ENCODE data around the gene MRE11.
A peak's percentile ranks its signal among the peaks of the same experiment; 100 is the strongest.

MRE11 gene

DNA sequence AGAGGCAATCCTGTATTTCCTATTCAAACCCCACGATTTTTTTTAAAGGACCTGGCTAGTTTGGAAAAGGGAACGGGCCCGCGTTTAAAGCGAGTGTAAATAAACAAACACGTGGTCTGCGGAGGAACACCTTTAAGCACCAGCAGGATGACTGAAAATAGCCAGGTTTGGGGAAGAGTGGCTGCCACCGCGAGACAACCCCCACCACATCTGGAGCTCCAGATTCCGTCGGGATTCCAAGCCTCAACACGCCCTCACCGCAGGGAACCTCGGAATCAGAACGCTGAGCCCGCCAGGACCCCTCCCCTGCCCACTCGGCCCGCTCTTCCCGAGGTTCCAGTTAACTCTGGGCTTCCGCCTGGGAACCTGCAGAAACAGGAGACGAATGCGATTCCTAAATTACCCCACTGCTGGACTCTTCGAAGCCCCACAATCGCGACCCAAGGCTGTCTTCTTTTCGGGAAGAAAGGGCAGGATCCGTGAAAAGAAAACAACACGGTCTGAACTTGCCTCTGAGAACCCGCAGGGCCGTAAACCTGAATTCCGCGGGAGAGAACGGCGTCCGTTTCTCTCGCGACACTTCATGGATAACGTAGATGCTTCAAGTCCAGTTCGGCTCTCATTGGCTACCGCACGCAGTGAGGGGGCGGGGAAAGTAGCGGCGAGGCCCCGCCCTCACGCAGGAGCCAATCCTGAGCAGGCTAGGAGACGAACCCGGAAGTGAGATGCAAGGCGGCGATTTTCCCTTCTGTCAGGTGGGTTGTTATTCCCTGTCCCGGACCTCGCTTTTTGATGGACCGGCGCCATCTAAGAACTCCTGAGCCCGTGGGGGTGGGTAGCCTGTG lies at the start of gene MRE11, which contains the start of gene ANKRD49 (continued):
- TF ChIP-seq, protein P1, sequence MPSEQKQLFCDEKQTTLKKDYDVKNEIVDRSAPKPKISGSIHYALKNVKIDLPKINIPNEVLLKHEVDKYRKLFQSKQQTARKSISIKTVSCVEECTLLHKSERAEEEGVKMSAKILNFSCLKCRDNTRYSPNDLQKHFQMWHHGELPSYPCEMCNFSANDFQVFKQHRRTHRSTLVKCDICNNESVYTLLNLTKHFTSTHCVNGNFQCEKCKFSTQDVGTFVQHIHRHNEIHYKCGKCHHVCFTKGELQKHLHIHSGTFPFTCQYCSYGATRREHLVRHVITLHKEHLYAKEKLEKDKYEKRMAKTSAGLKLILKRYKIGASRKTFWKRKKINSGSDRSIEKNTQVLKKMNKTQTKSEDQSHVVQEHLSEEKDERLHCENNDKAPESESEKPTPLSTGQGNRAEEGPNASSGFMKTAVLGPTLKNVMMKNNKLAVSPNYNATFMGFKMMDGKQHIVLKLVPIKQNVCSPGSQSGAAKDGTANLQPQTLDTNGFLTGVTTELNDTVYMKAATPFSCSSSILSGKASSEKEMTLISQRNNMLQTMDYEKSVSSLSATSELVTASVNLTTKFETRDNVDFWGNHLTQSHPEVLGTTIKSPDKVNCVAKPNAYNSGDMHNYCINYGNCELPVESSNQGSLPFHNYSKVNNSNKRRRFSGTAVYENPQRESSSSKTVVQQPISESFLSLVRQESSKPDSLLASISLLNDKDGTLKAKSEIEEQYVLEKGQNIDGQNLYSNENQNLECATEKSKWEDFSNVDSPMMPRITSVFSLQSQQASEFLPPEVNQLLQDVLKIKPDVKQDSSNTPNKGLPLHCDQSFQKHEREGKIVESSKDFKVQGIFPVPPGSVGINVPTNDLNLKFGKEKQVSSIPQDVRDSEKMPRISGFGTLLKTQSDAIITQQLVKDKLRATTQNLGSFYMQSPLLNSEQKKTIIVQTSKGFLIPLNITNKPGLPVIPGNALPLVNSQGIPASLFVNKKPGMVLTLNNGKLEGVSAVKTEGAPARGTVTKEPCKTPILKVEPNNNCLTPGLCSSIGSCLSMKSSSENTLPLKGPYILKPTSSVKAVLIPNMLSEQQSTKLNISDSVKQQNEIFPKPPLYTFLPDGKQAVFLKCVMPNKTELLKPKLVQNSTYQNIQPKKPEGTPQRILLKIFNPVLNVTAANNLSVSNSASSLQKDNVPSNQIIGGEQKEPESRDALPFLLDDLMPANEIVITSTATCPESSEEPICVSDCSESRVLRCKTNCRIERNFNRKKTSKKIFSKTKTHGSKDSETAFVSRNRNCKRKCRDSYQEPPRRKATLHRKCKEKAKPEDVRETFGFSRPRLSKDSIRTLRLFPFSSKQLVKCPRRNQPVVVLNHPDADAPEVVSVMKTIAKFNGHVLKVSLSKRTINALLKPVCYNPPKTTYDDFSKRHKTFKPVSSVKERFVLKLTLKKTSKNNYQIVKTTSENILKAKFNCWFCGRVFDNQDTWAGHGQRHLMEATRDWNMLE (tag by site-specific recombination; conservative IDR thresholded peaks at IDR 0.05; ENCODE audit: low read depth) = peak; percentile 52

DNA sequence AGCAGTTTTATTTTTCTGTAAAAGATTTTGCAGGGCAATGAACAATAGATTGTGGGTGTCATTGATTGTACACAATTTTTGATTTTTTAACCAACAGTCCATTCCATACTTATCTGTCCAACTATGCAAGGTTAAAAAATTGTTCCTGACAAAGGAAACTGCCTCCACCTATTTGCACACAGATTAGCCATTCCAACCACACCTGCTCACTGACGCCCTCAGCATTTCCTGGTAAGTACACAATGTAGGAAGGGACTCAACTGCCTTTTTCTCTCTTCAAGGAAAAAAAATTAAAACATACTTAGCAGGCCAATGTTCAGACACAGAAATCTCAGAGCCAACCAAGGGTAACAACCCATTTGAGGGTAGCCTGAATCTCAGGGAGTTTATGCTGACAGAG lies 45.8 kb upstream of the MRE11 start:
- H3K4me1 ChIP-seq (ENCODE audit: control insufficient read depth, insufficient read depth, low read length) = no peaks in the 10 kb centered on the region
- ChIA-PET POLR2A (no interaction called here), CTCF (interaction anchor here (1.1 kb wide), 2 partner anchors 13 to 18 kb away, joined by 4 to 5 read pairs; no protein-coding TSS in a partner anchor)
- no peak overlapping the region for H3K27ac ChIP-seq (ENCODE audit: extremely low read depth, low read depth, low read length)
- H3K9me3 ChIP-seq (ENCODE audit: control insufficient read depth, insufficient read depth, low read depth, low read length) = no peaks in the 10 kb centered on the region
- H3K36me3 ChIP-seq (ENCODE audit: control insufficient read depth in 2 of 2, insufficient read depth in 1 of 2, low read length in 2 of 2) = no peaks in the 10 kb centered on the region
- H3K4me3 ChIP-seq (ENCODE audit: low read depth, low read length) = no peak overlapping the region
- TF ChIP-seq ZNF223 (tag by site-specific recombination; IDR thresholded peaks at IDR 0.05) = no peak
- no peak for TF ChIP-seq KLF9 (tag by site-specific recombination; IDR thresholded peaks at IDR 0.05; ENCODE audit: low read depth)
- no peak for TF ChIP-seq ZNF558 (tag by site-specific recombination; IDR thresholded peaks at IDR 0.05)
- no peak for TF ChIP-seq ZBTB7A (tag by site-specific recombination; IDR thresholded peaks at IDR 0.05; ENCODE audit: low read depth)
- TF ChIP-seq ZNF600 (tag by site-specific recombination; IDR thresholded peaks at IDR 0.05) = no peak
- no peak for TF ChIP-seq ZNF112 (tag by site-specific recombination; IDR thresholded peaks at IDR 0.05)
- TF ChIP-seq ZNF324 (tag by site-specific recombination; IDR thresholded peaks at IDR 0.05) = no peak
- TF ChIP-seq, protein P2, sequence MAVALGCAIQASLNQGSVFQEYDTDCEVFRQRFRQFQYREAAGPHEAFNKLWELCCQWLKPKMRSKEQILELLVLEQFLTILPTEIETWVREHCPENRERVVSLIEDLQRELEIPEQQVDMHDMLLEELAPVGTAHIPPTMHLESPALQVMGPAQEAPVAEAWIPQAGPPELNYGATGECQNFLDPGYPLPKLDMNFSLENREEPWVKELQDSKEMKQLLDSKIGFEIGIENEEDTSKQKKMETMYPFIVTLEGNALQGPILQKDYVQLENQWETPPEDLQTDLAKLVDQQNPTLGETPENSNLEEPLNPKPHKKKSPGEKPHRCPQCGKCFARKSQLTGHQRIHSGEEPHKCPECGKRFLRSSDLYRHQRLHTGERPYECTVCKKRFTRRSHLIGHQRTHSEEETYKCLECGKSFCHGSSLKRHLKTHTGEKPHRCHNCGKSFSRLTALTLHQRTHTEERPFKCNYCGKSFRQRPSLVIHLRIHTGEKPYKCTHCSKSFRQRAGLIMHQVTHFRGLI (tag by site-specific recombination; IDR thresholded peaks at IDR 0.05) = no peak
- TF ChIP-seq ZNF530 (tag by site-specific recombination; IDR thresholded peaks at IDR 0.05; ENCODE audit: low read depth) = no peak
- TF ChIP-seq ZNF677 (tag by site-specific recombination; IDR thresholded peaks at IDR 0.05) = no peak
- TF ChIP-seq ZNF48 (tag by site-specific recombination; IDR thresholded peaks at IDR 0.05) = no peak
- no peak for TF ChIP-seq ZNF24 (tag by site-specific recombination; IDR thresholded peaks at IDR 0.05)
- no peak for TF ChIP-seq ZNF629 (tag by site-specific recombination; IDR thresholded peaks at IDR 0.05)
- TF ChIP-seq, protein P3, sequence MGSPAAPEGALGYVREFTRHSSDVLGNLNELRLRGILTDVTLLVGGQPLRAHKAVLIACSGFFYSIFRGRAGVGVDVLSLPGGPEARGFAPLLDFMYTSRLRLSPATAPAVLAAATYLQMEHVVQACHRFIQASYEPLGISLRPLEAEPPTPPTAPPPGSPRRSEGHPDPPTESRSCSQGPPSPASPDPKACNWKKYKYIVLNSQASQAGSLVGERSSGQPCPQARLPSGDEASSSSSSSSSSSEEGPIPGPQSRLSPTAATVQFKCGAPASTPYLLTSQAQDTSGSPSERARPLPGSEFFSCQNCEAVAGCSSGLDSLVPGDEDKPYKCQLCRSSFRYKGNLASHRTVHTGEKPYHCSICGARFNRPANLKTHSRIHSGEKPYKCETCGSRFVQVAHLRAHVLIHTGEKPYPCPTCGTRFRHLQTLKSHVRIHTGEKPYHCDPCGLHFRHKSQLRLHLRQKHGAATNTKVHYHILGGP (tag by site-specific recombination; IDR thresholded peaks at IDR 0.05) = no peak
- no peak for TF ChIP-seq ZNF138 (tag by site-specific recombination; IDR thresholded peaks at IDR 0.05; ENCODE audit: borderline replicate concordance)
- no peak for TF ChIP-seq ZFHX2 (tag by site-specific recombination; conservative IDR thresholded peaks at IDR 0.05)
- no peak for TF ChIP-seq ZSCAN30 (tag by site-specific recombination; IDR thresholded peaks at IDR 0.05)
- no peak for TF ChIP-seq KLF7 (tag by site-specific recombination; IDR thresholded peaks at IDR 0.05; ENCODE audit: borderline replicate concordance)
- TF ChIP-seq ZNF610 (tag by site-specific recombination; IDR thresholded peaks at IDR 0.05; ENCODE audit: borderline replicate concordance) = no peak
- TF ChIP-seq, protein P4, sequence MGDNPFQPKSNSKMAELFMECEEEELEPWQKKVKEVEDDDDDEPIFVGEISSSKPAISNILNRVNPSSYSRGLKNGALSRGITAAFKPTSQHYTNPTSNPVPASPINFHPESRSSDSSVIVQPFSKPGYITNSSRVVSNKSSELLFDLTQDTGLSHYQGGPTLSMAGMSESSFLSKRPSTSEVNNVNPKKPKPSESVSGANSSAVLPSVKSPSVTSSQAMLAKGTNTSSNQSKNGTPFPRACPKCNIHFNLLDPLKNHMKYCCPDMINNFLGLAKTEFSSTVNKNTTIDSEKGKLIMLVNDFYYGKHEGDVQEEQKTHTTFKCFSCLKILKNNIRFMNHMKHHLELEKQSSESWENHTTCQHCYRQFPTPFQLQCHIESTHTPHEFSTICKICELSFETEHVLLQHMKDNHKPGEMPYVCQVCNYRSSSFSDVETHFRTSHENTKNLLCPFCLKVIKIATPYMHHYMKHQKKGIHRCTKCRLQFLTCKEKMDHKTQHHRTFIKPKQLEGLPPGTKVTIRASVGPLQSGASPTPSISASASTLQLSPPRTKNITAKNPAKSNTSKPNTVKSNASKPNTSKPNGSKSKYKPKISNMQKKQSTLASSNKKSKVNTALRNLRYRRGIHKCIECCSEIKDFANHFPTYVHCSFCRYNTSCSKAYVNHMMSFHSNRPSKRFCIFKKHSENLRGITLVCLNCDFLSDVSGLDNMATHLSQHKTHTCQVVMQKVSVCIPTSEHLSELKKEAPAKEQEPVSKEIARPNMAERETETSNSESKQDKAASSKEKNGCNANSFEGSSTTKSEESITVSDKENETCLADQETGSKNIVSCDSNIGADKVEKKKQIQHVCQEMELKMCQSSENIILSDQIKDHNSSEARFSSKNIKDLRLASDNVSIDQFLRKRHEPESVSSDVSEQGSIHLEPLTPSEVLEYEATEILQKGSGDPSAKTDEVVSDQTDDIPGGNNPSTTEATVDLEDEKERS (tag by site-specific recombination; IDR thresholded peaks at IDR 0.05) = no peak
